ENCODE data around the gene SBF2.
A peak's percentile ranks its signal among the peaks of the same experiment; 100 is the strongest.

SBF2 gene

GRCh38 chr11:9974375-9974774, 319.6 kb downstream of the SBF2 start:
- DNase-seq: no peak
- H3K9me3 ChIP-seq (ENCODE audit: severe bottlenecking): no peaks in the 10 kb centered on the region
- no peaks in the 10 kb centered on the region for H3K27me3 ChIP-seq (ENCODE audit: insufficient read depth, low read depth, severe bottlenecking)
- H3K36me3 ChIP-seq: no peaks in the 10 kb centered on the region
- no peak for TF ChIP-seq CTCF (IDR thresholded peaks at IDR 0.05; ENCODE audit: low read depth, low read length)
- H3K4me3 ChIP-seq (ENCODE audit: low read depth, low read length): no peak overlapping the region
- no peak overlapping the region for H3K27ac ChIP-seq

GRCh38 chr11:9973921-9974320, 320.1 kb downstream of the SBF2 start:
- TF ChIP-seq CTCF (IDR thresholded peaks at IDR 0.05; ENCODE audit: low read depth, low read length): no peak
- H3K27me3 ChIP-seq (ENCODE audit: insufficient read depth, low read depth, severe bottlenecking): no peaks in the 10 kb centered on the region

GRCh38 chr11:9972989-9973388, 321.0 kb downstream of the SBF2 start:
- Histone ChIP-seq H3K36me3 (no peaks in the 10 kb centered on the region), H3K27ac (no peak overlapping the region), H3K4me3 (ENCODE audit: low read depth, low read length) (no peak overlapping the region), H3K27me3 (ENCODE audit: insufficient read depth, low read depth, severe bottlenecking) (no peaks in the 10 kb centered on the region), H3K9me3 (ENCODE audit: severe bottlenecking) (no peaks in the 10 kb centered on the region)
- DNase-seq: no peak
- TF ChIP-seq CTCF (IDR thresholded peaks at IDR 0.05; ENCODE audit: low read depth, low read length): peak; percentile 41

More at GRCh38 chr11:9973921-9974320, 320.1 kb downstream of the SBF2 start:
- no peaks in the 10 kb centered on the region for H3K36me3 ChIP-seq
- no peak overlapping the region for H3K4me3 ChIP-seq (ENCODE audit: low read depth, low read length)
- DNase-seq: no peak
- no peak overlapping the region for H3K27ac ChIP-seq
- no peaks in the 10 kb centered on the region for H3K9me3 ChIP-seq (ENCODE audit: severe bottlenecking)

GRCh38 chr11:9971894-9972293, 322.1 kb downstream of the SBF2 start:
- Histone ChIP-seq H3K27ac (no peak overlapping the region), H3K4me3 (ENCODE audit: low read depth, low read length) (no peak overlapping the region), H3K27me3 (ENCODE audit: insufficient read depth, low read depth, severe bottlenecking) (no peaks in the 10 kb centered on the region), H3K36me3 (no peaks in the 10 kb centered on the region), H3K9me3 (ENCODE audit: severe bottlenecking) (no peaks in the 10 kb centered on the region)
- DNase-seq: no peak
- no peak for TF ChIP-seq CTCF (IDR thresholded peaks at IDR 0.05; ENCODE audit: low read depth, low read length)

GRCh38 chr11:9969068-9969467, 325.0 kb downstream of the SBF2 start:
- no peaks in the 10 kb centered on the region for H3K9me3 ChIP-seq (ENCODE audit: severe bottlenecking)
- no peak overlapping the region for H3K27ac ChIP-seq
- H3K36me3 ChIP-seq: no peaks in the 10 kb centered on the region
- TF ChIP-seq CTCF (IDR thresholded peaks at IDR 0.05; ENCODE audit: low read depth, low read length): no peak
- no peak for DNase-seq
- no peak overlapping the region for H3K4me3 ChIP-seq (ENCODE audit: low read depth, low read length)
- H3K27me3 ChIP-seq (ENCODE audit: insufficient read depth, low read depth, severe bottlenecking): no peaks in the 10 kb centered on the region

- DNase-seq: no peak
- Histone ChIP-seq H3K27me3 (ENCODE audit: insufficient read depth, low read depth, severe bottlenecking) (no peaks in the 10 kb centered on the region), H3K9me3 (ENCODE audit: severe bottlenecking) (no peaks in the 10 kb centered on the region), H3K36me3 (no peaks in the 10 kb centered on the region; the same call in 1 of the 2 replicates), H3K27ac (no peak overlapping the region), H3K4me3 (ENCODE audit: low read depth, low read length) (no peak overlapping the region)
- TF ChIP-seq CTCF (IDR thresholded peaks at IDR 0.05; ENCODE audit: low read depth, low read length): no peak
Measured at GRCh38 chr11:9962722-9963121, 331.3 kb downstream of the SBF2 start.

All from WERI-Rb-1 (cell line).